HEK293 (cell line): ENCODE results near the gene CTIF.
A peak's percentile ranks its signal among the peaks of the same experiment; 100 is the strongest.

Experiments
- CTCF ChIA-PET: fragments of 350-600 bp; formaldehyde crosslinking; extraction: SDS; loops from one replicate; lab custom pipeline; 2021; ENCODE audit warnings: antibody characterized with exemption; lab: Yijun Ruan, JAX
- POLR2A ChIA-PET: fragments of 300-600 bp; formaldehyde crosslinking; extraction: SDS; loops from one replicate; lab custom pipeline; 2020; ENCODE audit warnings: antibody characterized with exemption, inconsistent platforms; lab: Yijun Ruan, JAX
- H3K27ac ChIP-seq: fragments of 200-500 bp; sonication (Bioruptor generic); 2 replicates; pipeline ENCODE4 v1.5.1; 2014; ENCODE audit warnings: low read depth, low read length, control low read depth, inconsistent platforms; ENCODE audit errors: extremely low read depth
- H3K36me3 ChIP-seq, 2 experiments: fragments of 200-500 bp in 1 of 2; sonication (Bioruptor generic) in 1 of 2; 1 replicate in 1 of 2; 2 replicates in 1 of 2; pipeline ENCODE4 v1.5.1; 2014 to 2017; ENCODE audit warnings: inconsistent platforms in 2 of 2, low read length in 2 of 2; ENCODE audit not compliant: control insufficient read depth in 2 of 2, insufficient read depth in 1 of 2
- H3K4me1 ChIP-seq: fragments of 200-500 bp; sonication (Bioruptor generic); 2 replicates; pipeline ENCODE4 v1.5.1; 2014; ENCODE audit warnings: mild to moderate bottlenecking, low read length, inconsistent platforms; ENCODE audit not compliant: control insufficient read depth, insufficient read depth
- H3K4me3 ChIP-seq: 2 replicates; pipeline ENCODE4 v1.5.1; 2011; ENCODE audit warnings: low read depth, mild to moderate bottlenecking, control low read depth, low read length, moderate library complexity
- H3K9me3 ChIP-seq: fragments of 200-500 bp; sonication (Bioruptor generic); 2 replicates; pipeline ENCODE4 v1.5.1; 2014; ENCODE audit warnings: low read depth, low read length, inconsistent platforms; ENCODE audit not compliant: control insufficient read depth, insufficient read depth
- KLF10 ChIP-seq: fragments of 450-650 bp; IDR thresholded peaks from 2 replicates; pipeline ENCODE4 v1.5.1; 2018; ENCODE audit warnings: missing biosample characterization, mild to moderate bottlenecking, missing genetic modification characterization
- ZIC2 ChIP-seq: fragments of 450-650 bp; formaldehyde crosslinking; IDR thresholded peaks from 2 replicates; pipeline ENCODE4 v1.5.1; 2016; ENCODE audit warnings: missing biosample characterization, missing genetic modification characterization
- ZNF146 ChIP-seq: fragments of 450-650 bp; formaldehyde crosslinking; IDR thresholded peaks from 2 replicates; pipeline ENCODE4 v1.5.1; 2016; ENCODE audit warnings: missing biosample characterization, missing genetic modification characterization
- ZNF19 ChIP-seq: fragments of 450-650 bp; formaldehyde crosslinking; IDR thresholded peaks from 2 replicates; pipeline ENCODE4; 2016; ENCODE audit warnings: missing biosample characterization, missing genetic modification characterization, low read depth
- ZNF24 ChIP-seq: fragments of 450-650 bp; formaldehyde crosslinking; IDR thresholded peaks from 2 replicates; pipeline ENCODE4 v1.5.1; 2016; ENCODE audit warnings: missing biosample characterization, missing genetic modification characterization
- ZNF433 ChIP-seq: fragments of 450-650 bp; formaldehyde crosslinking; IDR thresholded peaks from 2 replicates; pipeline ENCODE4 v1.5.1; 2016; ENCODE audit warnings: missing biosample characterization, missing genetic modification characterization, low read depth
- ZNF449 ChIP-seq: fragments of 450-650 bp; formaldehyde crosslinking; IDR thresholded peaks from 2 replicates; pipeline ENCODE4 v1.5.1; 2017; ENCODE audit warnings: missing biosample characterization, mild to moderate bottlenecking, missing genetic modification characterization, moderate library complexity
- ZNF530 ChIP-seq: fragments of 450-650 bp; formaldehyde crosslinking; IDR thresholded peaks from 2 replicates; pipeline ENCODE4 v1.5.1; 2016; ENCODE audit warnings: low read depth, missing biosample characterization, missing genetic modification characterization
- ZNF623 ChIP-seq: fragments of 450-650 bp; formaldehyde crosslinking; IDR thresholded peaks from 2 replicates; pipeline ENCODE4 v1.5.1; 2016; ENCODE audit warnings: missing biosample characterization, missing genetic modification characterization
- TF ChIP-seq, protein P1 (sequence below): fragments of 450-650 bp; formaldehyde crosslinking; IDR thresholded peaks from 2 replicates; pipeline ENCODE4; 2016; ENCODE audit warnings: missing biosample characterization, missing genetic modification characterization
- TF ChIP-seq, protein P2 (sequence below): fragments of 450-650 bp; formaldehyde crosslinking; IDR thresholded peaks from 2 replicates; pipeline ENCODE4 v1.5.0; 2017; ENCODE audit warnings: missing biosample characterization, missing genetic modification characterization, borderline replicate concordance
- TF ChIP-seq, protein P3 (sequence below): fragments of 450-650 bp; formaldehyde crosslinking; IDR thresholded peaks from 2 replicates; pipeline ENCODE4 v1.5.1; 2017; ENCODE audit warnings: missing biosample characterization, missing genetic modification characterization

The CTIF gene

GRCh38 chr18:48874233-48874632, 335.4 kb downstream of the CTIF start:
- H3K27ac ChIP-seq = no peak overlapping the region
- no peaks in the 10 kb centered on the region for H3K9me3 ChIP-seq
- H3K4me1 ChIP-seq = peaks cover 6% of the 10 kb centered on the region
- TF ChIP-seq ZNF146 (tag by site-specific recombination) = 0 out of 2 replicates have a peak, but pooled peaks have one; percentile 29
- TF ChIP-seq, protein P1, sequence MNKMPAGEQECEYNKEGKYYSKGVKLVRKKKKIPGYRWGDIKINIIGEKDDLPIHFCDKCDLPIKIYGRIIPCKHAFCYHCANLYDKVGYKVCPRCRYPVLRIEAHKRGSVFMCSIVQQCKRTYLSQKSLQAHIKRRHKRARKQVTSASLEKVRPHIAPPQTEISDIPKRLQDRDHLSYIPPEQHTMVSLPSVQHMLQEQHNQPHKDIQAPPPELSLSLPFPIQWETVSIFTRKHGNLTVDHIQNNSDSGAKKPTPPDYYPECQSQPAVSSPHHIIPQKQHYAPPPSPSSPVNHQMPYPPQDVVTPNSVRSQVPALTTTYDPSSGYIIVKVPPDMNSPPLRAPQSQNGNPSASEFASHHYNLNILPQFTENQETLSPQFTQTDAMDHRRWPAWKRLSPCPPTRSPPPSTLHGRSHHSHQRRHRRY (tag by site-specific recombination) = no peak
- H3K36me3 ChIP-seq = no peaks in the 10 kb centered on the region
- POLR2A ChIA-PET = interaction anchor here (1.2 to 1.9 kb wide), 3 partner anchors 13 to 47 kb away, joined by 3 to 7 read pairs (median 3); no protein-coding TSS in a partner anchor
- H3K4me3 ChIP-seq = no peak overlapping the region
- CTCF ChIA-PET = interaction anchor here (0.7 kb wide), 1 partner anchor 198 kb away, joined by 3 read pairs; no protein-coding TSS in a partner anchor

GRCh38 chr18:48874701-48875162, 335.9 kb downstream of the CTIF start:
- POLR2A ChIA-PET = no interaction called here
- TF ChIP-seq, protein P2, sequence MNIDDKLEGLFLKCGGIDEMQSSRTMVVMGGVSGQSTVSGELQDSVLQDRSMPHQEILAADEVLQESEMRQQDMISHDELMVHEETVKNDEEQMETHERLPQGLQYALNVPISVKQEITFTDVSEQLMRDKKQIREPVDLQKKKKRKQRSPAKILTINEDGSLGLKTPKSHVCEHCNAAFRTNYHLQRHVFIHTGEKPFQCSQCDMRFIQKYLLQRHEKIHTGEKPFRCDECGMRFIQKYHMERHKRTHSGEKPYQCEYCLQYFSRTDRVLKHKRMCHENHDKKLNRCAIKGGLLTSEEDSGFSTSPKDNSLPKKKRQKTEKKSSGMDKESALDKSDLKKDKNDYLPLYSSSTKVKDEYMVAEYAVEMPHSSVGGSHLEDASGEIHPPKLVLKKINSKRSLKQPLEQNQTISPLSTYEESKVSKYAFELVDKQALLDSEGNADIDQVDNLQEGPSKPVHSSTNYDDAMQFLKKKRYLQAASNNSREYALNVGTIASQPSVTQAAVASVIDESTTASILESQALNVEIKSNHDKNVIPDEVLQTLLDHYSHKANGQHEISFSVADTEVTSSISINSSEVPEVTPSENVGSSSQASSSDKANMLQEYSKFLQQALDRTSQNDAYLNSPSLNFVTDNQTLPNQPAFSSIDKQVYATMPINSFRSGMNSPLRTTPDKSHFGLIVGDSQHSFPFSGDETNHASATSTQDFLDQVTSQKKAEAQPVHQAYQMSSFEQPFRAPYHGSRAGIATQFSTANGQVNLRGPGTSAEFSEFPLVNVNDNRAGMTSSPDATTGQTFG (tag by site-specific recombination) = no peak
- TF ChIP-seq ZNF449 (tag by site-specific recombination) (peak; percentile 88), ZNF24 (tag by site-specific recombination) (no peak)
- TF ChIP-seq, all 188 proteins: peak for 1
- CTCF ChIA-PET = no interaction called here
- Histone ChIP-seq H3K4me3 (no peak overlapping the region), H3K4me1 (peaks cover 6% of the 10 kb centered on the region), H3K36me3 (no peaks in the 10 kb centered on the region), H3K27ac (no peak overlapping the region), H3K9me3 (no peaks in the 10 kb centered on the region)

DNA sequence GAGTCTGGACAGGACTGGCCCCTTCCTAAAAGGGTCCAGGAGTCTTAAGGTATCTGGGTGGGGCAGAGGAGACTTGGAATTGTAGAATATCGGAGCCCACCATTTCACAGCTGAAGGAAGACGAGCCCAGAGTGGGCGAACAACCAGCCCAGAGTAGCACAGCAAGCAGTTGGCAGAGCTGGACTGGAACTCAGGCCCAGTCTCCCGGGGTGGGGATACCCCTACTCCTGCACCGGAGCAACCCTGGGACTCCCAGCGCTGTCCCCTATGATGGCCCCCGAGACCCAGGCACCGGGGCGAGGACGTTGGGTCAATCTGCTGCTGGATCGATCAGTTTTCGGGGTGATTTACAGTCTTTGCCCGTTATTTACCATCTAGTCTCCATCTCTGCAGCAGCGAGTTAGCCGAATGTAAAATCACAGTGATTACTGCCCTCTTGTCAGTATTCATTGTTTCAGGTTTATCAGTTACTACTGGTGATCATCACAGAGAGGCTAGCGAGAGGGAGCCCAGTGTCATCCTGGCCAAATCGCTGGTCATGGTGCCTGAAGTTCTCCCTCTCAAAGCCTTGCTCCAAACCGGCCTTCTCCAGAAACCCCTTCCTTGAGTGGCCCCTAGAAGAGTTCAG, 336.6 kb downstream of the CTIF start:
- H3K36me3 ChIP-seq = no peaks in the 10 kb centered on the region
- POLR2A ChIA-PET = no interaction called here
- peaks cover 6% of the 10 kb centered on the region for H3K4me1 ChIP-seq
- CTCF ChIA-PET = interaction anchor here (0.8 to 1.3 kb wide), 2 partner anchors 18 to 26 kb away, joined by 3 read pairs; no protein-coding TSS in a partner anchor
- no peaks in the 10 kb centered on the region for H3K9me3 ChIP-seq
- no peak overlapping the region for H3K27ac ChIP-seq
- no peak for TF ChIP-seq ZNF530
- no peak for TF ChIP-seq ZNF433 (tag by site-specific recombination)
- TF ChIP-seq ZNF19 (tag by site-specific recombination) = no peak
- TF ChIP-seq ZIC2 (tag by site-specific recombination) = no peak
- TF ChIP-seq ZNF623 (tag by site-specific recombination) = no peak
- TF ChIP-seq, protein P3, sequence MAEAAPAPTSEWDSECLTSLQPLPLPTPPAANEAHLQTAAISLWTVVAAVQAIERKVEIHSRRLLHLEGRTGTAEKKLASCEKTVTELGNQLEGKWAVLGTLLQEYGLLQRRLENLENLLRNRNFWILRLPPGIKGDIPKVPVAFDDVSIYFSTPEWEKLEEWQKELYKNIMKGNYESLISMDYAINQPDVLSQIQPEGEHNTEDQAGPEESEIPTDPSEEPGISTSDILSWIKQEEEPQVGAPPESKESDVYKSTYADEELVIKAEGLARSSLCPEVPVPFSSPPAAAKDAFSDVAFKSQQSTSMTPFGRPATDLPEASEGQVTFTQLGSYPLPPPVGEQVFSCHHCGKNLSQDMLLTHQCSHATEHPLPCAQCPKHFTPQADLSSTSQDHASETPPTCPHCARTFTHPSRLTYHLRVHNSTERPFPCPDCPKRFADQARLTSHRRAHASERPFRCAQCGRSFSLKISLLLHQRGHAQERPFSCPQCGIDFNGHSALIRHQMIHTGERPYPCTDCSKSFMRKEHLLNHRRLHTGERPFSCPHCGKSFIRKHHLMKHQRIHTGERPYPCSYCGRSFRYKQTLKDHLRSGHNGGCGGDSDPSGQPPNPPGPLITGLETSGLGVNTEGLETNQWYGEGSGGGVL (tag by site-specific recombination) = no peak
- TF ChIP-seq KLF10 (tag by site-specific recombination) = no peak
- H3K4me3 ChIP-seq = no peak overlapping the region
